ENCODE measurements around the gene CSTA. TPM values are rescaled to one million over a fixed set of nuclear protein-coding genes. Genes with fewer than 3 reads are reported as not detected.

The CSTA gene
- total and polyA plus RNA-seq, 2 of the 8 experiments (the other 6 are each of a cell fraction or from before 2014, with no cell fraction given): not detected

DNA sequence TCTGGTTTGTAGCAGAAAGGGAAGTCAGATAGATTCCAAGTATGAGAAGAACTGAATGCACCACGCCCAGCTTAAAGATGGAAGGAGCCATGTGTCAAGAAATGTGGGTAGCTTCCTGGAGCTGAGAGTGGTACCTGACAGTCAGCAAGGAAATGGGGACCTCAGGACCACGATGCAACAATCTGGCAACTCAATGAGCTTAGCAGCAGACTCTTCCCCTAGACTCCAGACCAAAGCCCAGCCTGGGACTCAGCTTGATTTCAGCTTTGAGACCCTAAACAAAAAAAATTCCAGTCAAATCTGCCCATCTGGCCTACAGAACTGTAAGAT, 33.6 kb downstream of the CSTA start:
- no peak for FAIRE-seq
- Histone ChIP-seq H3K79me1 (ENCODE audit: low read depth, low read length) (no peaks in the 10 kb centered on the region), H3K27ac (ENCODE audit: low read depth, low read length) (no peak overlapping the region)

More for the DNA sequence above, 33.6 kb downstream of the CSTA start:
- no peak for DNase-seq (ENCODE audit: low read depth in 1 of 2, low spot score in 2 of 2)
- H3K23ac ChIP-seq (ENCODE audit: insufficient read length): no peak overlapping the region
- H3K79me2 ChIP-seq (ENCODE audit: control insufficient read depth in 1 of 2, insufficient read depth in 2 of 2, low read length in 2 of 2): no peaks in the 10 kb centered on the region
- CTCF ChIA-PET (ENCODE audit: partially characterized antibody): interaction anchor here (0.6 to 5.2 kb wide), 2 partner anchors 257 to 652 kb away, joined by 4 to 35 read pairs; no protein-coding TSS in a partner anchor
- H4K91ac ChIP-seq (replicated peaks; ENCODE audit: insufficient read length, low read length): no peak overlapping the region
- no peak overlapping the region for H3K18ac ChIP-seq (ENCODE audit: extremely low read depth, low read length)
- no peak overlapping the region for H2AK5ac ChIP-seq (ENCODE audit: low read depth, low read length)
- WGBS, 2 experiments (ENCODE audit: extremely low coverage in 1 of 2, insufficient coverage in 1 of 2, insufficient read length in 1 of 2, insufficient replicate concordance in 2 of 2, low coverage in 1 of 2, low lambda C conversion rate in 2 of 2, missing lambda C conversion rate in 1 of 2): 87% methylated on average over 2 of the region's 2 CpGs; no CpG with 5 or more reads in 1 of the 2 experiments
- no peak overlapping the region for H2BK12ac ChIP-seq (ENCODE audit: low read depth, low read length)
- H3K4me2 ChIP-seq (ENCODE audit: insufficient read depth in 1 of 2, low read depth in 2 of 2, low read length in 2 of 2): no peak overlapping the region
- POLR2A ChIA-PET (ENCODE audit: partially characterized antibody): interaction anchor here (0.8 to 1.4 kb wide), 3 partner anchors 20 to 26 kb away, joined by 3 to 5 read pairs (median 4); partner anchors contain the start of genes FAM162A and MIX23
- no peaks in the 10 kb centered on the region for H3K4me1 ChIP-seq (replicated peaks in 1 of 4; ENCODE audit: control insufficient read depth in 3 of 4, insufficient read depth in 4 of 4, low read length in 3 of 4)
- no peaks in the 10 kb centered on the region for H3K27me3 ChIP-seq (replicated peaks in 1 of 4; ENCODE audit: control insufficient read depth in 3 of 4, extremely low read depth in 1 of 4, insufficient read depth in 3 of 4, low read length in 3 of 4)
- H2BK20ac ChIP-seq (ENCODE audit: low read length): no peak overlapping the region
- no peak overlapping the region for H3K9ac ChIP-seq (replicated peaks in 1 of 4; ENCODE audit: extremely low read depth in 1 of 4, low read depth in 3 of 4, low read length in 3 of 4)
- no peak overlapping the region for H3K4ac ChIP-seq (replicated peaks; ENCODE audit: insufficient read length, low read depth, low read length)
- H4K8ac ChIP-seq (ENCODE audit: extremely low read depth, insufficient read depth, low read length): no peak overlapping the region
- H3K36me3 ChIP-seq (ENCODE audit: control insufficient read depth in 2 of 4, insufficient read depth in 4 of 4, low read length in 3 of 4): peaks cover 0 to 27% (median 13%) of the 10 kb centered on the region in 4 experiments; a peak in 6 of 8 replicates
- peaks cover under 1 to 2% of the 10 kb centered on the region in 2 experiments for H4K20me1 ChIP-seq (replicated peaks in 1 of 2; ENCODE audit: control insufficient read depth in 1 of 2, insufficient read depth in 2 of 2, low read length in 2 of 2)
- H3K23me2 ChIP-seq (ENCODE audit: low read depth, low read length): no peaks in the 10 kb centered on the region
- no peak overlapping the region for H3K4me3 ChIP-seq (ENCODE audit: extremely low read depth in 1 of 4, insufficient read depth in 2 of 4, low read depth in 3 of 4, low read length in 4 of 4)
- H3K14ac ChIP-seq (ENCODE audit: insufficient read length): no peak overlapping the region
- H2BK5ac ChIP-seq (ENCODE audit: low read depth, low read length): no peak overlapping the region
- no peaks in the 10 kb centered on the region for H3K9me3 ChIP-seq (ENCODE audit: insufficient read depth in 2 of 2, low read depth in 1 of 2, low read length in 1 of 2)
- TF ChIP-seq POLR2AphosphoS5 (IDR thresholded peaks at IDR 0.05; ENCODE audit: low read depth, low read length) (peak; percentile 29; the same call in 1 of the 2 replicates), ASH2L (IDR thresholded peaks at IDR 0.05; ENCODE audit: low read length) (no peak), BRCA1 (IDR thresholded peaks at IDR 0.05; ENCODE audit: low read depth, low read length) (no peak)
- H2BK15ac ChIP-seq (ENCODE audit: low read length): no peak overlapping the region
- no peak overlapping the region for H2AFZ ChIP-seq (ENCODE audit: low read length)
- no peak overlapping the region for H3K56ac ChIP-seq (replicated peaks; ENCODE audit: insufficient read length, low read depth, low read length)
- no peak overlapping the region for H2BK120ac ChIP-seq (replicated peaks; ENCODE audit: low read depth, low read length)
- H4K5ac ChIP-seq (ENCODE audit: insufficient read length, low read depth, low read length): no peak overlapping the region

Measured in H1 (cell line).